HepG2 (cell line): ENCODE data around the gene ACVR1B.

Source experiments
- BHLHE40 ChIP-seq: IDR thresholded peaks from 2 replicates; pipeline ENCODE4 v1.6.1; 2011; ENCODE audit warnings: low read length, improper control_type of control experiment
- PATZ1 ChIP-seq: sonication (generic); formaldehyde crosslinking; IDR thresholded peaks from 2 replicates; pipeline ENCODE4 v1.4.0; 2020; ENCODE audit warnings: missing genetic modification reagents
- PBX3 ChIP-seq: sonication (generic); formaldehyde crosslinking; IDR thresholded peaks from 2 replicates; pipeline ENCODE4 v1.8.1; 2023; ENCODE audit warnings: missing genetic modification reagents, inconsistent platforms, borderline replicate concordance

- TF ChIP-seq BHLHE40 (no peak), PBX3 (CRISPR knock-in tag) (no peak), PATZ1 (CRISPR knock-in tag) (no peak)
These were observed 94.3 kb downstream of the ACVR1B start for GRCh38 chr12:52045794-52046199.
